Smooth muscle cell of the brain vasculature (primary cell): ENCODE measurements around the gene DKC1.
"Not testable (repeated sequence)": the region's sequence is repeated elsewhere in the genome, so short reads cannot be mapped to it uniquely, and the experiment has no call there.

Source experiments
- DNase-seq: peaks from one replicate; pipeline ENCODE4 v3.0.0-alpha.2; 2012; ENCODE audit warnings: low read depth, low spot score

Gene DKC1

GRCh38 chrX:154818916-154819770, 56.5 kb downstream of the DKC1 start:
- no peak for DNase-seq

GRCh38 chrX:154819771-154820341, 57.2 kb downstream of the DKC1 start:
- no peak for DNase-seq

GRCh38 chrX:154821523-154821922, 58.9 kb downstream of the DKC1 start:
- DNase-seq: no peak

- DNase-seq: no peak
Observed at GRCh38 chrX:154822029-154822428, 59.4 kb downstream of the DKC1 start.

GRCh38 chrX:154824638-154825037, 62.0 kb downstream of the DKC1 start:
- no peak for DNase-seq

- not testable (repeated sequence) for DNase-seq
Observed at GRCh38 chrX:154825586-154825985, 62.9 kb downstream of the DKC1 start.
